Peyer's patch (tissue), 4 donors: ENCODE data around the gene TINAGL1. TPM values are rescaled to one million over a fixed set of nuclear protein-coding genes. Genes with fewer than 3 reads are reported as not detected.

Experiments
- DNase-seq, 3 donors: peaks; one replicate each; pipeline ENCODE4 v3.0.0-alpha.2; 2017 to 2019
- H3K27ac ChIP-seq, 4 donors: fragments of 200-600 bp; sonication (generic); one replicate each; pipeline ENCODE4 v1.5.1; 2016 to 2019
- H3K27me3 ChIP-seq, 2 donors: fragments of 200-600 bp; sonication (generic); one replicate each; pipeline ENCODE4 v1.5.1; 2019
- H3K36me3 ChIP-seq, 3 donors: fragments of 200-600 bp; sonication (generic); one replicate each; pipeline ENCODE4 v1.5.1; 2016 to 2019
- H3K4me1 ChIP-seq, 4 donors: fragments of 200-600 bp; sonication (generic); one replicate each; pipeline ENCODE4 v1.5.1; 2016 to 2019
- H3K4me3 ChIP-seq, 4 donors: fragments of 200-600 bp; sonication (generic); 1 replicate in 3 of 4; 2 replicates in 1 of 4; pipeline ENCODE4 v1.5.1; 2016 to 2019; ENCODE audit warnings: mild to moderate bottlenecking in 1 of 4
- H3K9me3 ChIP-seq, 4 donors: fragments of 200-600 bp; sonication (generic); one replicate each; pipeline ENCODE4 v1.5.1; 2016 to 2019; ENCODE audit warnings: mild to moderate bottlenecking in 1 of 4
- POLR2A ChIP-seq, 2 donors: fragments of 450-650 bp; IDR thresholded peaks; one replicate each; pipeline ENCODE4 v1.5.1; 2017; ENCODE audit warnings: antibody characterized with exemption in 2 of 2, mild to moderate bottlenecking in 2 of 2, moderate library complexity in 2 of 2
- total RNA-seq, 4 donors: library from RNA; depleted of rRNA; stranded (reverse); fragments of >200 nt; gene quantifications; one replicate each; pipeline ENCODE4 v1.1.0, GENCODE V29; 2016
- TF ChIP-seq, protein P1 (sequence below), 6 experiments: fragments of 450-650 bp in 4 of 6; fragments of 200-600 bp in 2 of 6; sonication (generic) in 1 of 6; IDR thresholded peaks; one replicate each; pipeline ENCODE4 v1.5.1; 2017 to 2019; ENCODE audit warnings: antibody characterized with exemption in 6 of 6, mild to moderate bottlenecking in 3 of 6, moderate library complexity in 1 of 6

TINAGL1 gene
- total RNA-seq, 4 donors from 2014 or later, result 112 to 215 (median 192) TPM

DNA sequence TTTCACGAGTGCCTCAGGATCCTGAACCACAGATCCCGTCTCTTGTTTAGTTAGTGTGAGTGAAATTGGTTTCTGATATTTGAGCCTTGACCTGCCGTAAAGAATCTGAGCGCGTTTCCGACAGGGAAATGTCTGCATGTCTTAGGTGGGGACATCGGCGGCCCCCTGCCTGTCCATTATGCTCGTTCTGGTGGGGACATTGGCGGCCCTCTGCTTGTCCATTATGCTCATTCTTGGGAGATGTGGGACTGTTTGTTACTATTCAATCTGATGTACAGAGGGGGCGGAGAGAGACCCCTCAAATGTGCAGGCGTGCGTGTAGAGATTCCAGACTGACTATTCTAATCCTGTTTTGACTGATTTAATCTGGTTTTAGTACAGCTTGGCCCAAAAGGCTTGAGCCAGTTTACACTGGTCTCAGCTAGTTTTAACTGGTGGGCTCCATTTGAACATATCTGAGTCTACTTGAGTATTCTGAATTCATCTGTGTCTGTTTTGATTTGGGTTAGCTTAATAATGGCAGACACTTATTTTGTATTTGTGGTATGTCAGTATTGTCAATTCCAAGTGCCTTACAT, 6.6 kb upstream of the TINAGL1 start:
- Histone ChIP-seq H3K36me3 (no peaks in the 10 kb centered on the region), H3K4me1 (peaks cover 0 to 22% (median 2%) of the 10 kb centered on the region in 4 donors), H3K4me3 (no peak overlapping the region), H3K27ac (no peak overlapping the region), H3K9me3 (no peaks in the 10 kb centered on the region), H3K27me3 (no peaks in the 10 kb centered on the region)
- peak in 1 of 3 donors; percentile 3 for DNase-seq
- TF ChIP-seq, protein P1, sequence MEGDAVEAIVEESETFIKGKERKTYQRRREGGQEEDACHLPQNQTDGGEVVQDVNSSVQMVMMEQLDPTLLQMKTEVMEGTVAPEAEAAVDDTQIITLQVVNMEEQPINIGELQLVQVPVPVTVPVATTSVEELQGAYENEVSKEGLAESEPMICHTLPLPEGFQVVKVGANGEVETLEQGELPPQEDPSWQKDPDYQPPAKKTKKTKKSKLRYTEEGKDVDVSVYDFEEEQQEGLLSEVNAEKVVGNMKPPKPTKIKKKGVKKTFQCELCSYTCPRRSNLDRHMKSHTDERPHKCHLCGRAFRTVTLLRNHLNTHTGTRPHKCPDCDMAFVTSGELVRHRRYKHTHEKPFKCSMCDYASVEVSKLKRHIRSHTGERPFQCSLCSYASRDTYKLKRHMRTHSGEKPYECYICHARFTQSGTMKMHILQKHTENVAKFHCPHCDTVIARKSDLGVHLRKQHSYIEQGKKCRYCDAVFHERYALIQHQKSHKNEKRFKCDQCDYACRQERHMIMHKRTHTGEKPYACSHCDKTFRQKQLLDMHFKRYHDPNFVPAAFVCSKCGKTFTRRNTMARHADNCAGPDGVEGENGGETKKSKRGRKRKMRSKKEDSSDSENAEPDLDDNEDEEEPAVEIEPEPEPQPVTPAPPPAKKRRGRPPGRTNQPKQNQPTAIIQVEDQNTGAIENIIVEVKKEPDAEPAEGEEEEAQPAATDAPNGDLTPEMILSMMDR (IDR thresholded peaks at IDR 0.05), result no peak
- no peak for TF ChIP-seq POLR2A (IDR thresholded peaks at IDR 0.05)

GRCh38 chr1:31570228-31570627, 6.1 kb upstream of the TINAGL1 start:
- H3K9me3 ChIP-seq, result no peaks in the 10 kb centered on the region
- no peak for TF ChIP-seq POLR2A (IDR thresholded peaks at IDR 0.05)
- TF ChIP-seq, protein P1 (IDR thresholded peaks at IDR 0.05), result no peak
- no peak overlapping the region for H3K27ac ChIP-seq
- no peaks in the 10 kb centered on the region for H3K36me3 ChIP-seq
- H3K4me1 ChIP-seq, result peaks cover 0 to 27% (median 5%) of the 10 kb centered on the region in 4 donors
- DNase-seq, result peak in 2 of 3 donors; percentile 6 to 16
- no peak overlapping the region for H3K4me3 ChIP-seq
- H3K27me3 ChIP-seq, result no peaks in the 10 kb centered on the region

DNA sequence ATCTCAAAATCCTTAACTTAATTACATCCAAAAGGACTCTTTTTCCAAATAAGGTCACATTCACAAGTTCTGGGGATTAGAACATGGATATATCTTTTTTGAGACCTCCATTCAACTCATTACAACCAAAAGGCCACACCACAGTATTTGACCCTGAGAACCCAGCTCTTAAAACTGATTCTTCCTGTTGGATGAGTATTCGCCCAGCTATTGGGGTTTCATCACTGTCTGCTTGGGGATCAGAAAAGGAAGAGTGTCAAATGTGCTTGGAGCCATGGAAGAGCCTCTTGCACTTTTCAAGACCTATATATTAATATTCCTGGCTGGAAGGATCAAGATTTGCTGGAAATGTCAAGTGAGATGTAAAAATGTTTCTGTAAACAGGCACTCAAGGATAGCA, 5.4 kb upstream of the TINAGL1 start:
- Histone ChIP-seq H3K4me3 (no peak overlapping the region), H3K9me3 (no peaks in the 10 kb centered on the region), H3K27me3 (no peaks in the 10 kb centered on the region), H3K4me1 (peaks cover 0 to 34% (median 10%) of the 10 kb centered on the region in 4 donors), H3K27ac (no peak overlapping the region), H3K36me3 (no peaks in the 10 kb centered on the region)
- no peak for TF ChIP-seq POLR2A (IDR thresholded peaks at IDR 0.05)
- TF ChIP-seq, protein P1 (IDR thresholded peaks at IDR 0.05), result no peak
- DNase-seq, result no peak

GRCh38 chr1:31571340-31572295, 4.7 kb upstream of the TINAGL1 start:
- H3K4me3 ChIP-seq, result no peak overlapping the region
- no peaks in the 10 kb centered on the region for H3K36me3 ChIP-seq
- DNase-seq, result peak in 2 of 3 donors; percentile 35 to 38
- TF ChIP-seq POLR2A (IDR thresholded peaks at IDR 0.05), result no peak
- TF ChIP-seq, protein P1 (IDR thresholded peaks at IDR 0.05), result no peak
- H3K9me3 ChIP-seq, result no peaks in the 10 kb centered on the region
- H3K27me3 ChIP-seq, result no peaks in the 10 kb centered on the region
- H3K4me1 ChIP-seq, result peaks cover 0 to 37% (median 11%) of the 10 kb centered on the region in 4 donors
- no peak overlapping the region for H3K27ac ChIP-seq

DNA sequence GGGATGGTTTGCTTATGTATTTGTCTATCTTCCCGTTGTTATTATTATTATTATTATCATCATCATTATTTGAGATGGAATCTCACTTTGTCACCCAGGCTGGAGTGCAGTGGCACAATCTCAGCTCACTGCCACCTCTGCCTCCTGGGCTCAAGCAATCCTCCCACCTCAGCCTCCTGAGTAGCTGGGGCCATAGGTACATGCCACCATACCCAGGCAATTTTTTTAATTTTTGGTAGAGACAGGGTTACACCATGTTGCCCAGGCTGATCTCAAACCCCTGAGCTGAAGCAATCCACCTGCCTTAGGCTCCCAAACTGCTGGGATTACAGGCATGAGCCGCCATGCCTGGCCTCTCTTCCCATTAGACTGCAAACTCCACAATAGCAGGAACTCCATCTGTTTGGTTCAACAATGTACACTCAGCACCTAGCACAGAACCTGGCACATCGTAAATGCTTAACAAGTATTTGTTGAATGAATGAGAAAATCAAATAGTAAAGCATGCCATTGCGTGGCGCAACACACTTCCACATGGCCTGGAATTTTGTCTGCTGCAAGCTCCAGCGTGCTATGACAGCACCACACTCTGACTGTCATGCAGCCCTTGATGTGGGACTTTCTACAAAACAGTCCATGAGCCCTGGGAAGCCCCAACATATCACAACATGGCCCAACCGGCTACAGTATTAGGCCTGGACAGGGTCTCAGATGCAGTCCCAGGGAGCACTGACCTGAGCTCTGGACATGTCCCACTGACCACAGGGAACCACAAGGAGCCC, 3.8 kb upstream of the TINAGL1 start:
- H3K9me3 ChIP-seq, result no peaks in the 10 kb centered on the region
- H3K4me1 ChIP-seq, result peaks cover 0 to 37% (median 11%) of the 10 kb centered on the region in 4 donors
- H3K36me3 ChIP-seq, result no peaks in the 10 kb centered on the region
- DNase-seq, result peak in 2 of 3 donors; percentile 27 to 34
- no peak overlapping the region for H3K4me3 ChIP-seq
- H3K27ac ChIP-seq, result peak overlapping the region in 3 of 4 donors; percentile 84 to 96 (median 91)
- no peak for TF ChIP-seq POLR2A (IDR thresholded peaks at IDR 0.05)
- TF ChIP-seq, protein P1 (IDR thresholded peaks at IDR 0.05), result no peak
- H3K27me3 ChIP-seq, result no peaks in the 10 kb centered on the region
